ENCODE results near the gene MINPP1.

MINPP1 gene

DNA sequence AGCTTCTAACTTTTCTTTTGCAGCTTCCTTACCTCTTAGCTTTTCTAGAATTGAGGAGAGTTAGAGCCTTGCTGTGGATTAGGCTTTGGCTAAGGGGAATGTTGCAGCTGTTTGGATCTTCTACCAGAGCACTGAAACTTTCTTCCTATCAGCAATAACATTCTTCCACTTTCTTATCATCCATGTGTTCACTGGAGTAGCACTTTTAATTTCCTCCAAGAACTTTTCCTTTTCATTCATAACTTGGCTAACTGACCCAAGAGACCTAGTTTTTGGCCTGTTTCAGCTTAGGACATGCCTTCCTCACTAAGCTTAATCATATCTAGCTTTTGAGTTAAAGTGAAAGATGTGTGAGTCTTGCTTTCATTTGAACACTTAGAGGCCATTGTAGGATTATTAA is 19.6 kb downstream of the MINPP1 start:
- H3K4me3 ChIP-seq (ENCODE audit: low read depth, low read length, poor library complexity, severe bottlenecking), result no peak overlapping the region
- no peak overlapping the region for H2AFZ ChIP-seq (ENCODE audit: low read length)
- no peak overlapping the region for H3K4me2 ChIP-seq (ENCODE audit: low read length)
- no peak overlapping the region for H3K9ac ChIP-seq (ENCODE audit: low read length)
- H3K27me3 ChIP-seq (ENCODE audit: insufficient read depth, low read length), result no peaks in the 10 kb centered on the region
- no peak for TF ChIP-seq EZH2 (IDR thresholded peaks at IDR 0.05; ENCODE audit: borderline replicate concordance, low read length)
- TF ChIP-seq, protein P1, sequence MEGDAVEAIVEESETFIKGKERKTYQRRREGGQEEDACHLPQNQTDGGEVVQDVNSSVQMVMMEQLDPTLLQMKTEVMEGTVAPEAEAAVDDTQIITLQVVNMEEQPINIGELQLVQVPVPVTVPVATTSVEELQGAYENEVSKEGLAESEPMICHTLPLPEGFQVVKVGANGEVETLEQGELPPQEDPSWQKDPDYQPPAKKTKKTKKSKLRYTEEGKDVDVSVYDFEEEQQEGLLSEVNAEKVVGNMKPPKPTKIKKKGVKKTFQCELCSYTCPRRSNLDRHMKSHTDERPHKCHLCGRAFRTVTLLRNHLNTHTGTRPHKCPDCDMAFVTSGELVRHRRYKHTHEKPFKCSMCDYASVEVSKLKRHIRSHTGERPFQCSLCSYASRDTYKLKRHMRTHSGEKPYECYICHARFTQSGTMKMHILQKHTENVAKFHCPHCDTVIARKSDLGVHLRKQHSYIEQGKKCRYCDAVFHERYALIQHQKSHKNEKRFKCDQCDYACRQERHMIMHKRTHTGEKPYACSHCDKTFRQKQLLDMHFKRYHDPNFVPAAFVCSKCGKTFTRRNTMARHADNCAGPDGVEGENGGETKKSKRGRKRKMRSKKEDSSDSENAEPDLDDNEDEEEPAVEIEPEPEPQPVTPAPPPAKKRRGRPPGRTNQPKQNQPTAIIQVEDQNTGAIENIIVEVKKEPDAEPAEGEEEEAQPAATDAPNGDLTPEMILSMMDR (IDR thresholded peaks at IDR 0.05; ENCODE audit: low read length), result no peak
- 0 out of 2 replicates have a peak, but pooled peaks cover 4% of the 10 kb centered on the region for H3K9me3 ChIP-seq (ENCODE audit: low read length)
- H3K36me3 ChIP-seq (ENCODE audit: insufficient read depth, low read length), result peaks cover 12% of the 10 kb centered on the region
- no peaks in the 10 kb centered on the region for H3K79me2 ChIP-seq (ENCODE audit: insufficient read depth, low read length)
- H3K27ac ChIP-seq (ENCODE audit: low read depth, low read length, poor library complexity, severe bottlenecking), result no peak overlapping the region
- H3K9me2 ChIP-seq (ENCODE audit: low read depth, low read length), result no peaks in the 10 kb centered on the region
- H4K20me1 ChIP-seq (ENCODE audit: insufficient read depth, low read length), result no peaks in the 10 kb centered on the region
- H3F3A ChIP-seq (ENCODE audit: insufficient read depth, low read length), result no peaks in the 10 kb centered on the region
- no peaks in the 10 kb centered on the region for H3K4me1 ChIP-seq (ENCODE audit: insufficient read depth, low read length, severe bottlenecking)

DNA sequence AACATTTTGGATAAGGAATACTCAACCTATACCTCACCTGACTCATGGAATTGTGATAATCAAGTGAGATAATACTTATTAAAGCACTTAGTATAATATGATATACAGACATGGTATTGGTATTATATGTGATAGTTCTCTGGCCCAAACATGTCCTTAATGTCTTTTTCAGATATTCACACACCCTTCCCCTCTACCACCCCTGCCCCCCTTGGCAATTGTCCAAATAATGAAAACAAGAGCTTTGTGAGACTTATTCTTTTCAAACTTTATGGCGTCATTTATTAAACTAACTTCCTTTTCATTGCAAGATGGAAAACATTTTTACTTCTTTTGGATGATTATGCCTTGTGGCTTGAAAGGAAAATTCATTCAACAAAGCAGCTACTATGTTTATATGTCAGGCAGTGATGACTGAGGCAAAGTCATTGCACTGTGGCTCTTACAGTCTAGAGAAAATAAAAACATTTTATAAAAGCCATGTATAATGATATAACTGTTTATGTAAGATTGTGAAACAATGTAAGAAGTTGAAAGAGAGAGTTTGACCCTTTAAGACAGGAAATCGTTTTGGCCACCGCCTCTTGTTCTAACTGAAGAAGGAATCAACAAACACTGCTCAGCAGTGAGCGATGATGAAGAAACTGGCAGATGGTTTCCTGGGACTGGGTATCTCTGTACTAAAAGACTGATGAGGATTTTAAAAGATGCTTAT is 27.4 kb downstream of the MINPP1 start:
- H3K9ac ChIP-seq (ENCODE audit: low read length), result no peak overlapping the region
- TF ChIP-seq, protein P1 (IDR thresholded peaks at IDR 0.05; ENCODE audit: low read length), result no peak
- TF ChIP-seq EZH2 (IDR thresholded peaks at IDR 0.05; ENCODE audit: borderline replicate concordance, low read length), result no peak
- H3F3A ChIP-seq (ENCODE audit: insufficient read depth, low read length), result no peaks in the 10 kb centered on the region
- H3K9me3 ChIP-seq (ENCODE audit: low read length), result no peaks in the 10 kb centered on the region
- no peak overlapping the region for H3K4me3 ChIP-seq (ENCODE audit: low read depth, low read length, poor library complexity, severe bottlenecking)
- H4K20me1 ChIP-seq (ENCODE audit: insufficient read depth, low read length), result no peaks in the 10 kb centered on the region
- no peak overlapping the region for H2AFZ ChIP-seq (ENCODE audit: low read length)
- H3K36me3 ChIP-seq (ENCODE audit: insufficient read depth, low read length), result no peaks in the 10 kb centered on the region
- H3K4me1 ChIP-seq (ENCODE audit: insufficient read depth, low read length, severe bottlenecking), result no peaks in the 10 kb centered on the region
- no peaks in the 10 kb centered on the region for H3K9me2 ChIP-seq (ENCODE audit: low read depth, low read length)
- H3K27me3 ChIP-seq (ENCODE audit: insufficient read depth, low read length), result no peaks in the 10 kb centered on the region
- H3K79me2 ChIP-seq (ENCODE audit: insufficient read depth, low read length), result no peaks in the 10 kb centered on the region
- H3K4me2 ChIP-seq (ENCODE audit: low read length), result no peak overlapping the region
- H3K27ac ChIP-seq (ENCODE audit: low read depth, low read length, poor library complexity, severe bottlenecking), result no peak overlapping the region

DNA sequence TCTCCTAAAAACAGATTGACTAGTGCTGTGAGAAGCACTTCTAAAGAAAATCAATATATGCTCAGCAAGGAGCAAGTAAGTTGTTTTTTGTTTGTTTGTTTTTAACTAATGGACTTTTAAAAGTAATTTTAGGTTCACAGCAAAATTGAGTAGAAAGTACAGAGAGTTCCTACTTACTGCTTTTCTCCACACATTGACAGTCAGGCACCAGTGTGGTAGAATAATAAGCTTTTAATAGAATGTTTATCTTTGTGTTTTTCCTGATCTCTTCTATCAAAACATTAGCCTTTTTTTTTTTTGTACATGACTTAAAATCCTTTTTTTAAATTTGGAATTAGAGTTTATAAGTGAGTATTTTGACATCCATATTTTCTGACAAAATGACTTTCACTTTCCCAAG is 28.0 kb downstream of the MINPP1 start:
- H3K4me1 ChIP-seq (ENCODE audit: insufficient read depth, low read length, severe bottlenecking), result no peaks in the 10 kb centered on the region
- no peak overlapping the region for H3K4me2 ChIP-seq (ENCODE audit: low read length)
- no peak overlapping the region for H3K27ac ChIP-seq (ENCODE audit: low read depth, low read length, poor library complexity, severe bottlenecking)
- H3K36me3 ChIP-seq (ENCODE audit: insufficient read depth, low read length), result no peaks in the 10 kb centered on the region
- H3F3A ChIP-seq (ENCODE audit: insufficient read depth, low read length), result no peaks in the 10 kb centered on the region
- no peaks in the 10 kb centered on the region for H3K9me3 ChIP-seq (ENCODE audit: low read length)
- no peak overlapping the region for H3K9ac ChIP-seq (ENCODE audit: low read length)
- no peak overlapping the region for H3K4me3 ChIP-seq (ENCODE audit: low read depth, low read length, poor library complexity, severe bottlenecking)
- TF ChIP-seq EZH2 (IDR thresholded peaks at IDR 0.05; ENCODE audit: borderline replicate concordance, low read length), result no peak
- TF ChIP-seq, protein P1 (IDR thresholded peaks at IDR 0.05; ENCODE audit: low read length), result no peak
- no peaks in the 10 kb centered on the region for H3K27me3 ChIP-seq (ENCODE audit: insufficient read depth, low read length)
- H3K79me2 ChIP-seq (ENCODE audit: insufficient read depth, low read length), result no peaks in the 10 kb centered on the region
- no peak overlapping the region for H2AFZ ChIP-seq (ENCODE audit: low read length)
- no peaks in the 10 kb centered on the region for H3K9me2 ChIP-seq (ENCODE audit: low read depth, low read length)
- no peaks in the 10 kb centered on the region for H4K20me1 ChIP-seq (ENCODE audit: insufficient read depth, low read length)
